ENCODE data around the gene PCBP4.

Gene PCBP4

GRCh38 chr3:52002748-52003147 is 35.5 kb upstream of the PCBP4 start:
- TF ChIP-seq, protein P1, sequence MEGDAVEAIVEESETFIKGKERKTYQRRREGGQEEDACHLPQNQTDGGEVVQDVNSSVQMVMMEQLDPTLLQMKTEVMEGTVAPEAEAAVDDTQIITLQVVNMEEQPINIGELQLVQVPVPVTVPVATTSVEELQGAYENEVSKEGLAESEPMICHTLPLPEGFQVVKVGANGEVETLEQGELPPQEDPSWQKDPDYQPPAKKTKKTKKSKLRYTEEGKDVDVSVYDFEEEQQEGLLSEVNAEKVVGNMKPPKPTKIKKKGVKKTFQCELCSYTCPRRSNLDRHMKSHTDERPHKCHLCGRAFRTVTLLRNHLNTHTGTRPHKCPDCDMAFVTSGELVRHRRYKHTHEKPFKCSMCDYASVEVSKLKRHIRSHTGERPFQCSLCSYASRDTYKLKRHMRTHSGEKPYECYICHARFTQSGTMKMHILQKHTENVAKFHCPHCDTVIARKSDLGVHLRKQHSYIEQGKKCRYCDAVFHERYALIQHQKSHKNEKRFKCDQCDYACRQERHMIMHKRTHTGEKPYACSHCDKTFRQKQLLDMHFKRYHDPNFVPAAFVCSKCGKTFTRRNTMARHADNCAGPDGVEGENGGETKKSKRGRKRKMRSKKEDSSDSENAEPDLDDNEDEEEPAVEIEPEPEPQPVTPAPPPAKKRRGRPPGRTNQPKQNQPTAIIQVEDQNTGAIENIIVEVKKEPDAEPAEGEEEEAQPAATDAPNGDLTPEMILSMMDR (conservative IDR thresholded peaks at IDR 0.05; ENCODE audit: low read length), result no peak
- H3K4me3 ChIP-seq (ENCODE audit: low read length), result no peak overlapping the region
- no peak for DNase-seq (ENCODE audit: low read depth)

DNA sequence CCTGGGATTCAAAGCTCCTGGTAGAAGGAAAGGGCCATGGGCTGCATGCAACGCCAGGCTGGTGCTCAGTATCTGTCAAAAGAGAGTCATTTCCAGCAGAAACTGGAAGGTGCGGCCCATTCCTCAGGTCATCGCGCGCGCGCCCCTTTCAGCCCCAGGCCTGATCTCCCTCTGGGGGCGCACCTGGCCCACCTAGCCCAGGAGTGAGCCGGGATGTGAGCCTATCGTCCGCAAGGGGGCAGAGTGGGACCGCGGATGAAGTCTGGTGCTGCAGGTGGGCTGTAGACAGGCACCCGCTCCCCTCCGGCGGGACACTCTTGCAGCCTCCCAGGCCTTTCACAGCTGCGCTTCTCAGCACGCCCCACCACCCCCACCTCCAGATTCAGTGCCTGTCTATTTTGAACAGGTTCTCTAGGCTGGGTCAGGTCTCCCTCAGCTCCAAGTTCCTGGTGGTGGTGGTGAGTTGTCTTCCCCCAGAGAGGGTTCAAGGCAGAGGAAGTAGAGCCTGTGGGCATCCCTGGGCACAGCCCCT is 34.3 kb upstream of the PCBP4 start:
- H3K4me3 ChIP-seq (ENCODE audit: low read length), result no peak overlapping the region
- DNase-seq (ENCODE audit: low read depth), result peak; percentile 33
- TF ChIP-seq, protein P1 (conservative IDR thresholded peaks at IDR 0.05; ENCODE audit: low read length), result peak; percentile 87

- TF ChIP-seq, protein P1 (conservative IDR thresholded peaks at IDR 0.05; ENCODE audit: low read length), result no peak
- DNase-seq (ENCODE audit: low read depth), result no peak
- H3K4me3 ChIP-seq (ENCODE audit: low read length), result no peak overlapping the region
Measured at GRCh38 chr3:51999846-52000245, 32.6 kb upstream of the PCBP4 start.

DNA sequence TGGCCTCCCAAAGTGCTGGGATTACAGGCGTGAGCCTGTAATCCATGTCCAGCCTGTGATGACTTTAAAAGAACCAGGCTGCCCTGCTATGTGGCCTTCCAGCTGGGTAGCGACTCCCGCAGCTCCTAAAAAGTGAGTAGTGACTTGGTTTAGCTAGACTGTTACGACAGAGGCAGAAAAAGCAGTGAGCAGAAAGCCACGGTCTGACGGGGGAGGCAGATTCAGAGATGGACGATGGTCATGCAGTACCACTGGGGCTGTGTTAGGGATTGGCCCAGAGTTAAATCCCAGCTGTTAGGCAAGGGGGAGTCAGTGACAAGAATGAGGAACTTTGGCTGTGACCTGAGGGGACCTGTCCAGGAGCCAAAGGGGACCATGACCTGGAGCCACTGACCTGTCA is 31.5 kb upstream of the PCBP4 start:
- TF ChIP-seq, protein P1 (conservative IDR thresholded peaks at IDR 0.05; ENCODE audit: low read length), result no peak
- H3K4me3 ChIP-seq (ENCODE audit: low read length), result no peak overlapping the region
- no peak for DNase-seq (ENCODE audit: low read depth)

DNA sequence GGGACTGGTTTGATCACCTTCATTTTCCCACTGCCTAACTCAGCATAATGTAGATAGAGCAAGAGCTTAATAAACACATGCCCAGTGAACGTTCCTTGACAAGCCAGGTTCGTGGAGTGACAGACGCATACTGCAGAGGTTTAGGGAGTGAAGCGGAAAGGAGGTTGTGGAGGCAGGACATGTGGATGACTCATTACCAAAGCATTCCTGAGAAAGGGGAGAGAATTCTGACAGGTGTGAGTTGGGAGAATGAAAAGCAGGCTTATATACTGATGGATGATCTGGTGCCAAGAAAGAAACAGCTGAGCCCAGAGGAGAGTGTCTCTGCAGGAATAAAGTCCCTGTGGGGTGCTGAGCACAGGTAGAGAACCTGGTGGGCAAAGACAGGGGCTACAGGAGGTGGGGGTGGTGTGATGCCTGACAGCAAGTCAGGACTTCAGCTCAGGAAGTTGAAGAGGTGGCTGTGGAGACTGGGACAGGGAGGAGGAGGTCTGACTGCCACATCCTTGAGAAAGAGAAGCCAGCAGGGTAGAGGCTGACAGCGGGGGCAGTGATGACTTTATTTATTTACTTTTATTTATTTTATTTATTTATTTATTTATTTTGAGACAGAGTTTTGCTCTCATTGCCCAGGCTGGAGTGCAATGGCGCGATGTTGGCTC is 30.8 kb upstream of the PCBP4 start:
- TF ChIP-seq, protein P1 (conservative IDR thresholded peaks at IDR 0.05; ENCODE audit: low read length), result no peak
- DNase-seq (ENCODE audit: low read depth), result no peak
- no peak overlapping the region for H3K4me3 ChIP-seq (ENCODE audit: low read length)

GRCh38 chr3:51997172-51997571 is 29.9 kb upstream of the PCBP4 start:
- TF ChIP-seq, protein P1 (conservative IDR thresholded peaks at IDR 0.05; ENCODE audit: low read length), result no peak
- no peak for DNase-seq (ENCODE audit: low read depth)
- H3K4me3 ChIP-seq (ENCODE audit: low read length), result no peak overlapping the region

Data from AG10803 (cell line).